Lung (tissue), 13 donors: ENCODE results near the gene RIOK3. TPM values are rescaled to one million over a fixed set of nuclear protein-coding genes. Genes with fewer than 3 reads are reported as not detected.

Source experiments
- ATAC-seq: fragments of 200-7000 bp; cut with Tn5 transposase; one replicate; pipeline ENCODE4 v1.9.1; 2020; ENCODE audit warnings: moderate number of reproducible peaks; ENCODE audit not compliant: insufficient read depth, low FRiP score
- DNase-seq, 3 donors: peaks; one replicate each; pipeline ENCODE4 v3.0.0-alpha.2; 2013 to 2017
- H3K27ac ChIP-seq, 2 donors: one replicate each; pipeline ENCODE4 v1.5.1; 2013; ENCODE audit warnings: mild to moderate bottlenecking in 2 of 2, moderate library complexity in 2 of 2, control low read depth in 1 of 2, inconsistent platforms in 1 of 2, low read depth in 1 of 2, low read length in 1 of 2
- H3K27me3 ChIP-seq, 3 donors: one replicate each; pipeline ENCODE4 v1.5.1; 2013; ENCODE audit warnings: low read length in 2 of 3; ENCODE audit not compliant: control insufficient read depth in 3 of 3, insufficient read depth in 3 of 3
- H3K36me3 ChIP-seq, 4 donors: one replicate each; pipeline ENCODE4 v1.5.1; 2013; ENCODE audit warnings: low read length in 4 of 4, mild to moderate bottlenecking in 1 of 4, moderate library complexity in 1 of 4; ENCODE audit not compliant: control insufficient read depth in 4 of 4, insufficient read depth in 4 of 4
- H3K4me1 ChIP-seq, 5 donors: one replicate each; pipeline ENCODE4 v1.5.1; 2013; ENCODE audit warnings: low read length in 5 of 5, mild to moderate bottlenecking in 2 of 5, moderate library complexity in 1 of 5; ENCODE audit not compliant: control insufficient read depth in 5 of 5, insufficient read depth in 5 of 5
- H3K4me3 ChIP-seq: one replicate; pipeline ENCODE4 v1.5.1; 2013; ENCODE audit warnings: mild to moderate bottlenecking, control low read depth, moderate library complexity
- H3K9ac ChIP-seq, 2 donors: one replicate each; pipeline ENCODE4 v1.5.1; 2013; ENCODE audit warnings: low read length in 2 of 2, control low read depth in 1 of 2; ENCODE audit not compliant: insufficient read depth in 1 of 2
- H3K9me3 ChIP-seq, 4 donors: one replicate each; pipeline ENCODE4 v1.5.1; 2013; ENCODE audit warnings: low read length in 3 of 4, mild to moderate bottlenecking in 1 of 4, moderate library complexity in 1 of 4; ENCODE audit not compliant: control insufficient read depth in 4 of 4, insufficient read depth in 3 of 4
- whole genome bisulfite sequencing, 2 donors: extraction: QIAGEN DNeasy Blood & Tissue Kit; methylation state at CpG; one replicate each; pipeline ENCODE4 v1.1.7; 2013; 5-methylcytosine and 5-hydroxymethylcytosine counted together
- polyA plus RNA-seq, 2 donors: library from polyadenylated mRNA; stranded (reverse); fragments of 200-250 nt; gene quantifications; one replicate each; pipeline ENCODE4 v1.2.1, GENCODE V29; 2013
- small RNA-seq: library from RNA; depleted of rRNA; stranded (forward); fragments of <200 nt; gene quantifications from one replicate; pipeline ENCODE3, GENCODE V24; 2014; ENCODE audit warnings: low replicate concordance
- total RNA-seq, 2 donors: library from RNA; depleted of rRNA in 1 of 2; stranded (reverse); fragments of >200 nt in 1 of 2; gene quantifications; one replicate each; pipeline ENCODE4 v1.2.1, GENCODE V29; 2014 to 2021
- TF ChIP-seq, protein P1 (sequence below): IDR thresholded peaks from 2 replicates; pipeline ENCODE4 v1.5.1; 2012; ENCODE audit warnings: mild to moderate bottlenecking; ENCODE audit errors: control extremely low read depth, extremely low read depth
- donor health status: control.
- donor health status: control.
- donor health status: Bipolar disorder and iron deficiency.
- donor health status: healthy.
- donor health status: DM: yes; HTN: yes; CAD: no.

The RIOK3 gene
- total and polyA plus RNA-seq, 4 donors = 35.6 to 83.0 (median 54.2) TPM

DNA sequence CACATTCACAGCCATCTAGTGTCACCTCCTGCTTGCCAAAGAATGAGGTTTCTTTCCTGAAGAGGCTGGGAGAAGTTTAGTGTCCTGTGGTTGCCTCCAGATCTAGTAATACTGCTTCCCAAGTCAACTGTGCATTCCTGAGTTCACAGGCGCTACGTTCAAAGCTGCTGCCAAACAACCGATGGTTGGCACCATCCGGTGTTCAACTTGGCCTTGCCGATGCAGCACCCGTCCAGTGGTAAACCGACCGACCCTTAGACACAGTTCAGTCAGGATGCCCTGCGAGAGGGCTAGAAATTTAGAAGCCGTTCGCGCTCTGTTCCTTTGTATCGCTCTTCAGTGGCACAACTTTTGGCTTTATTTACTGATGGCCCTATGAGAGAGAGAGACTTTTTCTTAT, 78.8 kb downstream of the RIOK3 start:
- Histone ChIP-seq H3K4me3 (no peak overlapping the region), H3K36me3 (peaks cover 48 to 63% (median 61%) of the 10 kb centered on the region in 4 donors), H3K27me3 (no peaks in the 10 kb centered on the region), H3K9ac (no peak overlapping the region), H3K9me3 (no peaks in the 10 kb centered on the region), H3K27ac (no peak overlapping the region), H3K4me1 (peaks cover 0 to 4% (median 0%) of the 10 kb centered on the region in 5 donors)
- TF ChIP-seq, protein P1, sequence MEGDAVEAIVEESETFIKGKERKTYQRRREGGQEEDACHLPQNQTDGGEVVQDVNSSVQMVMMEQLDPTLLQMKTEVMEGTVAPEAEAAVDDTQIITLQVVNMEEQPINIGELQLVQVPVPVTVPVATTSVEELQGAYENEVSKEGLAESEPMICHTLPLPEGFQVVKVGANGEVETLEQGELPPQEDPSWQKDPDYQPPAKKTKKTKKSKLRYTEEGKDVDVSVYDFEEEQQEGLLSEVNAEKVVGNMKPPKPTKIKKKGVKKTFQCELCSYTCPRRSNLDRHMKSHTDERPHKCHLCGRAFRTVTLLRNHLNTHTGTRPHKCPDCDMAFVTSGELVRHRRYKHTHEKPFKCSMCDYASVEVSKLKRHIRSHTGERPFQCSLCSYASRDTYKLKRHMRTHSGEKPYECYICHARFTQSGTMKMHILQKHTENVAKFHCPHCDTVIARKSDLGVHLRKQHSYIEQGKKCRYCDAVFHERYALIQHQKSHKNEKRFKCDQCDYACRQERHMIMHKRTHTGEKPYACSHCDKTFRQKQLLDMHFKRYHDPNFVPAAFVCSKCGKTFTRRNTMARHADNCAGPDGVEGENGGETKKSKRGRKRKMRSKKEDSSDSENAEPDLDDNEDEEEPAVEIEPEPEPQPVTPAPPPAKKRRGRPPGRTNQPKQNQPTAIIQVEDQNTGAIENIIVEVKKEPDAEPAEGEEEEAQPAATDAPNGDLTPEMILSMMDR = no peak
- ATAC-seq = no peak
- no peak for DNase-seq
- 93 to 95% methylated on average over 13 of the region's 13 CpGs for WGBS, 2 donors

Small RNA genes lying within 50 kb of the gene (small RNA-seq; reads per million reads assigned to genes)
- gene AC026634.1 (not detected), gene RF00019 (not detected)

Other genes starting within 250 kb of the RIOK3 start
- 10 to 100 TPM; 28.2 to 33.8 TPM for gene RMC1, start 50.2 kb downstream of the RIOK3 start, total RNA-seq
- 10 to 100 TPM; 30.6 to 71.3 TPM for gene RMC1, start 50.2 kb downstream of the RIOK3 start, polyA plus RNA-seq
- gene NPC1, start 133.2 kb downstream of the RIOK3 start, total RNA-seq = 100 to 1,000 TPM in 1 of 2 donors, 10 to 100 TPM in 1; 97.7 to 143 TPM
- gene NPC1, start 133.2 kb downstream of the RIOK3 start, polyA plus RNA-seq = 10 to 100 TPM; 47.7 to 48.2 TPM
- gene ANKRD29, start 209.6 kb downstream of the RIOK3 start, total RNA-seq = 10 to 100 TPM; 38.4 to 47.6 TPM
- 10 to 100 TPM; 12.5 to 60.9 TPM for gene ANKRD29, start 209.6 kb downstream of the RIOK3 start, polyA plus RNA-seq
- 100 to 1,000 TPM in 1 of 2 donors, 10 to 100 TPM in 1; 81.0 to 110 TPM for gene LAMA3, start 236.2 kb downstream of the RIOK3 start, total RNA-seq
- 10 to 100 TPM; 14.1 to 22.8 TPM for gene LAMA3, start 236.2 kb downstream of the RIOK3 start, polyA plus RNA-seq